Measurements from ENCODE around the gene LDB1.

DNA sequence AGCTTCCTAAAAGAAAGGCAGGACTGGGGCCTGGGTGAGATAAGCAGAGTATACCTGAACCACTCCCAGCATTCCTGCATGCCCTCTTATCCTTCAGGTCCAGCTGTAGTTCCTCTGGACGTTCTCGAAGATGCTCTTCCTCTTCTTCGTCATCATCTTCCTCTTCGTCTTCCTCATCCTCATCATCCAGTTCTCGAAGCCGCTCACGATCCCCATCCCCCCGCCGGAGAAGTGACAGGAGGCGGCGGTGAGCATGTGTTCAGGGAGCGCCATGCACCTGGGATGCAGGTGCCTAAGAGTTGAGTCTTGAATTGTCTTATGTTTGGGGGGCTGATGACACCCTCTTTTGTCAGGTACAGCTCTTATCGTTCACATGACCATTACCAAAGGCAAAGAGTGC lies 28.1 kb upstream of the LDB1 start:
- TF ChIP-seq POLR2A (IDR thresholded peaks at IDR 0.05) (no peak), POLR2AphosphoS5 (IDR thresholded peaks at IDR 0.05) (no peak)
- TF ChIP-seq, protein P1, sequence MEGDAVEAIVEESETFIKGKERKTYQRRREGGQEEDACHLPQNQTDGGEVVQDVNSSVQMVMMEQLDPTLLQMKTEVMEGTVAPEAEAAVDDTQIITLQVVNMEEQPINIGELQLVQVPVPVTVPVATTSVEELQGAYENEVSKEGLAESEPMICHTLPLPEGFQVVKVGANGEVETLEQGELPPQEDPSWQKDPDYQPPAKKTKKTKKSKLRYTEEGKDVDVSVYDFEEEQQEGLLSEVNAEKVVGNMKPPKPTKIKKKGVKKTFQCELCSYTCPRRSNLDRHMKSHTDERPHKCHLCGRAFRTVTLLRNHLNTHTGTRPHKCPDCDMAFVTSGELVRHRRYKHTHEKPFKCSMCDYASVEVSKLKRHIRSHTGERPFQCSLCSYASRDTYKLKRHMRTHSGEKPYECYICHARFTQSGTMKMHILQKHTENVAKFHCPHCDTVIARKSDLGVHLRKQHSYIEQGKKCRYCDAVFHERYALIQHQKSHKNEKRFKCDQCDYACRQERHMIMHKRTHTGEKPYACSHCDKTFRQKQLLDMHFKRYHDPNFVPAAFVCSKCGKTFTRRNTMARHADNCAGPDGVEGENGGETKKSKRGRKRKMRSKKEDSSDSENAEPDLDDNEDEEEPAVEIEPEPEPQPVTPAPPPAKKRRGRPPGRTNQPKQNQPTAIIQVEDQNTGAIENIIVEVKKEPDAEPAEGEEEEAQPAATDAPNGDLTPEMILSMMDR (IDR thresholded peaks at IDR 0.05): no peak
